NOMO-1 treated with DMSO at 0.1 percent for 48 hours (cell line): ENCODE data around the gene MED31.
"Not testable (repeated sequence)": the region's sequence is repeated elsewhere in the genome, so short reads cannot be mapped to it uniquely, and the experiment has no call there.

Source experiments
- DNase-seq: peaks from one replicate; lab custom pipeline; 2025; ENCODE audit not compliant: unreplicated experiment; lab: John Stamatoyannopoulos, UW

MED31 gene

DNA sequence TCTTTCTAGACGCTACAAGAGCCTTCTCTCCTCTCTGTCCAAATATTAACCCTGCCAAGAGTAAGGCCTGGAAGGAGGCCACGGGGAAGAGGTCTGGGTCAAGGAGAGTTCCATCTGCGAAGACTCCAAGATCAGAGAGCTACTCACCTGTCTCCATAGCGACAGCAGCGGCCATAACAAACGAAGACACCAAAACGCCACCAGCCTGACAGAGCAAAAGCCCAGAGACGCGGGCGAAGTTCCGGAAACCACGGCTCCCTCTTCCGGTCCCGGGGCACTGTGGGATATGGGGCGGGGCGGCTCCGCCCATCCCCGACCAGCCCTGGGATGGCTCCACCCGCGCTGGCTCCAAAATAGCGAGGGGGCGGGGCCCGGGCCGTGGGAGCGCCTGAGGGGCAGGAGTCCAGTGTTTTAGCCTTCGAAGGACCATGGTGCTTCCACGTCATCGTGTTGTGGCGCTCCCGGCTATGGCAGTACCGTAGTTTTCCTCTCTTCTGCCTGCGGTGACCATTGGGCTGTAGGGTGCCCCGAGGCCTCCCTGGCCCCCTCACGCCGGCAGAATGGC is at the start of gene MED31, which contains the start of gene C17orf100:
Gene MED31, minus strand, starts transcription at position 252 of the 565 bp plus-strand sequence. Its CDS starts 77 bp downstream, at position 175.
Gene C17orf100, plus strand, starts transcription at position 409 of the 565 bp plus-strand sequence. Its CDS starts 152 bp downstream, at position 561.
- peak; percentile 92 for DNase-seq

DNA sequence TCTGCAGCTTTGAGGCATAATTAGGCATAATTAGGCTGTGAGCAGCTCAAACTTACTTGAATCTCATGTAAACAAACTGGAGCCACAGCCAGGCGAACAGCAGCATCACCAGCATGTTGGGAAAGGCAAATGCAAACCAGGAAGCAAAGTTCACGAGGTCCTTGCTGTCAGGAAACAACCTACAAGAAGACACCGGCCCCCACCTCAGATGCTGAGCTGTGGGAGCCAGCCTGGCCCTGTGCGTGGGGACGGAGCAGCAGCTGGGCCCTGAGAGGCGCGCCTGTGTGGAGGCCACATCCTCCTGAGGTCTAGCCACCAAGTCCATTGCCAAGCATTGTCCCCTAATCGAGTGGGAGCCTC is 49.5 kb upstream of the MED31 start:
- no peak for DNase-seq

DNA sequence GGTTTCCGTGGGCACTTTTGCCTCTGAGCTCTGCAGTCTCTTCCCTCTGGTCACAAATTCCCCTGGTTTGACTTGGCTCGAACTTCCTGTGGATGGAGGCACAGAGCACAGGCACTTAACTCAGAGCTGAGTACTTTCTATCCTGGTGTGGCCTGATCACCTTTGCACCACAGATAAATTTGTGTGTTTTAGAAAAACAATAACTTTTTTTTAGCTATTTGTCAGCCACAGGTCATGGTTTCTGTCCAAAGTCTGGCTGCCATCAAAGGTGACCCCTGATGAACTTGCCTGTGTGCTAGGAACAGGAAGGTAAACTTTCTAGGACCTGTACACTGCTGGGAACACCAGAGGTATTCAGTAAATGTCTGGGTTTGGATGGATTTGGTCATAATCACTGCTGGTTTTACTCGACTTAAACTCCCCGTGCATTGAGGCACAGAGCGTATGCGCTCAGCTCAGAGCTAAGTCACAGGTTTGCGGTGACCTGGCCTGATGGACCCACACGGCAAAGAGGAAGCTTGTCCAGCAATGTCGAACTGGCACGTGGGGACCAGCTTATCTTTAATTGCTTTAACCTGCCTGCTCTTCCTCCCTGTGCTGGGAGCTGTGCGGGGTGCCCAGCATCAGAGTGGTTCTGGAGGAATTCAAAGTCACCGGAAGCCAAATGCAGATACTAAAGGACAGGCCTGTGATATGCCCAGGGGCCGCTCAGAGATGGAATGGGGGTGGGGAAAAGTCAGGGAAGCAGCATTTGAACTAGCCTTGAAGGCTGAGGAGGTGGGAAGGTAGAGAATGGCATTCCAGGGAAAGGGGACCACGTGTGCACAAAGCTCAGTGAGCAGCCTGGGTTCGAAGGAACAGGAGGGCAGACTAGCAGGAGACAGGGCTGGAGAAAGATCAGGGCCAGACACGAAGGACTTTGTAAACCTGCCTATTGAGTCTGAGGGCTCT is 48.9 kb upstream of the MED31 start:
- DNase-seq = no peak

DNA sequence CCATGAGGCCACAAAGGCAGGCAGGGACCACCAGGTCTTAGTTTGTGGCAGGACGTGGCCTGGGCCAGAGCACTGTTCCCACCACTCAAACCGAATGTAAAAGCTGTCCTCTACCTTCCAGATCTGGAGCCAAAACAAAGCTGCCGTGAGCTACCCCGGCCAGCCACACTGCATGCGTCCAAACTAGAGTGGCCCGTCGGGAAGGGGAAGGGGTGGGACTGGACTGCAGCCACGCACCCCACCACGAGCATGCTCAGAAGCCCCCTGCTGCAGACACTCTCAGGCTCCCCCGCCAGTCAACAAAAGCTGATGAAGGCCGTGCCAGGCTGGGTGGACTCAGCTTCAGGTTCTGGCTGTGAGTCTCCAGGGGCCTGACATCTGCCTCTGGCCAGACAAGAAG is 46.6 kb upstream of the MED31 start:
- no peak for DNase-seq

DNA sequence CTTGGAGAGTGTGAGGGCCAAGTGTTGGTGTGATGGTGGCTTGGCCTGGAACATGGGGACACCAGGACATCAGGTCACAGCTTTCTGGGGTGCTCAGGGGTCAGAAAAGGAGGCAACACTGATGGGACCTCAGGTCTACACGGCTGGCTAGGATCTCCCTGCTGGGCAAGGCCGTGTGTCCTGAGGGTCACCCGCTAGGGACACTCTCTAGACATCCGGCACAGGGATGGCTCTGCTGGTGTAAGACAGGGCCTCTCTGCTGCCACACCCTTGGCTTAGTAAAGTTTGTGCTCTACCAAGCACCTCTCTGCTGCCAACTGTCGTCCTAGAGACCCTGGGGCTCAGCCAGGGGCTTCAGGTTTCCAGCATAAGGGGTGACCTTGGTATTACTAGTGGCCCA is 45.5 kb upstream of the MED31 start:
- DNase-seq = no peak

DNA sequence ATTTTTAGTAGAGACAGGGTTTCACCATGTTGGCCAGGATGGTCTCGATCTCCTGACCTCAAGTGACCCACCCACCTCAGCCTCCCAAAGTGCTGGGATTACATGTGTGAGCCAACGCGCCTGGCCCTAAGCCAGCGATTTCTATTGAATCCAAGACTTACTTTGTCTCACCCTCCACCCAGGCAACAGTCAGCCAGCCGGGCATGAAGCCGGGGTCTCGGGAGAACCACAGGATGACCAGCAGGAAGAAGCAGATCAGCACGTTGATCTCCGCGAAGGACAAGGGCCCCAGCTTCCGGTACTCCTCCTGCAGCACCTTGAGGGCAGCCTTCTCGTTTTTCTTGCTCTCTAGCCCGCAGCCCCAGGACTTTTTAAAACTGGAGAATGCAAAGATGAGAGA is 44.2 kb upstream of the MED31 start:
- no peak for DNase-seq

DNA sequence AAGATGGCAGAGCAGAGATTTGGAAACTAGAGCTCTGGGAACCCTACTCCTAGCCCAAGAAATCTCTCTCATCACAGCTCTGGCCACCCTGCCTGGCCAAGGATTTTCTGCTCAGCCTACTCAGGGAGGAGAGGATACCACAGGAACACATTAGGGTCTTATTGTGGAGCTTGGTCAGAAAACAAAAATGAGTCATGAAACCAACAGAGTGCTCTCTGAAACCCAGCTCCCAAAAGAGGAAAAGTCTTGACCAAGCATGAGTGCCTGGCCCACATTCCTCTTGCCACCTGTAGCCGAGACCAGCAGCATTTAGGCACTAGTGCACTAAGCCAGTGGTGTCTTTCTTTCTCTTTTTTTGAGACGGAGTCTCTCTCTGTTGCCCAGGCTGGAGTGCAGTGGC is 43.6 kb upstream of the MED31 start:
- no peak for DNase-seq

DNA sequence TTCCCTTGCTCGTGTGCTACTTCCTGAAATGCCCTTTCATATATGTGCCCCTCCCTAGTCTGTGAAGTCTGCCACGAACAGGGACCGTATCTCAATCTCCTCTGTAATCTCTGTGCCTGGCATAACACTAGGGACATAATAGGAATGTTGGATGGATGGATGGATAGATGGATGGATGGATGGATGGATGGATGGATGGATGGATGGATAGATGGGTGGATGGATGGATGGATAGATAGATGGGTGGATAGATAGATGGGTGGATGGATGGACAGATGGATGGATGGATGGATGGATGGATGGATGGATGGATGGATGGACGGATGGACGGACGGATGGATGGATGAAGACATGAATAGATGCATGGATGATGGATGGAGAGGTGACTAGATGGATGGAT is 40.6 kb upstream of the MED31 start:
- not testable (repeated sequence) for DNase-seq

DNA sequence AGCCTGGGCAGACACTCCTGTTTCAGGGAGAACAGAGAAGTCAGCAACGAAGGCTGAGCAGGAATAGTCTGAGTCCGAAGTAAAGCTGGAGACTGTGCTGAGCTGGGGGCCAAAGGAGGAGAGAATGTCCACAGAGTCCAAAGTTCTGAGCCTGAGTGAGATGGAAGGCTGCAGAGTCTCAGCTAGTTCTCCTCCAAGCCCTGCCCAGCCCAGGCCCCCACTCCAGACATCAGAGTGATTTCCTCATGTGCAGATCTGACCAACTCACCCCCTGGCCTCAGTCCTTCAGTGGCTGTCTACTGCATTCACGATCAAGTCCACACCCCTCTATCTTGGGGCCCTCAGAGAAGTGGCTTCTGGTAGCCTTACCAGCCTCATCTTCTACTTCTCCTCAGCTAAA is 40.1 kb upstream of the MED31 start:
- no peak for DNase-seq

DNA sequence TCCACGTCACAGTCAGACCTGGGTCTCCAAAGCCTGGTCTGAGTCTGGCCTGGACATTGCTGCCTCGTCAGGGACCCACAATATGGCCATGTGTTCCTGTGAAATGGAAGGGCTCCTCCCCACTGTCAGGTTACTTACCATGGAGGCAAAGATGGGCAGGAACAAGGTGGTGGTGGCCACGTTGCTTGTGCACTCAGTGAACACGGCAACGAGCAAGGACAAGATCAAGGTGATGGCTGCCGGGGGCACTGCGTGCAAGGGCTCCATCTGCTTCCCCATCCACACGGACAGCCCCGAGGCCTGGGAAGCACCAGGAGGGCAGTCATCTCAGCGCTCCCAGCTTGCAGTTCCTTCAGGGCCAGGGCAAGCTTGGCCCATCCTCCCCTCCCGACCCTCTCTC is 39.2 kb upstream of the MED31 start:
- DNase-seq = no peak

DNA sequence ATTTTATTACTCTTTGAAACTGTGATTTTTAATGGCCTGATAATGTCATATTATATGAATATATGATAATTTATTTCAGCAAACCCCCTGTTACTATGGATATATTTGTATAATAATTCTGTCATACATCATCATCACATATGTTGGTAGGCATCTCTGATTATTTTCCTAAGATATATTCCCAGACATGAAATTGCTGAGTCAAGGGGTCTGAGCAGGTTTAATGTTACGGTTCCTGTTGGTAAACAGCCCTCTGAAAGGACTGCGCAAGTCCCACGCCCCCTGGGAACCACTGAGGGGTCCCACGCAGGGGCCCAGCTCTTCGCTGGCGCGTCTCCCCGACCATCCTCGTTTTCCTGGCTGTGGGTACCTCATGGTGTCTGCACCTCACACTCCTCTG is 37.5 kb upstream of the MED31 start:
- no peak for DNase-seq

DNA sequence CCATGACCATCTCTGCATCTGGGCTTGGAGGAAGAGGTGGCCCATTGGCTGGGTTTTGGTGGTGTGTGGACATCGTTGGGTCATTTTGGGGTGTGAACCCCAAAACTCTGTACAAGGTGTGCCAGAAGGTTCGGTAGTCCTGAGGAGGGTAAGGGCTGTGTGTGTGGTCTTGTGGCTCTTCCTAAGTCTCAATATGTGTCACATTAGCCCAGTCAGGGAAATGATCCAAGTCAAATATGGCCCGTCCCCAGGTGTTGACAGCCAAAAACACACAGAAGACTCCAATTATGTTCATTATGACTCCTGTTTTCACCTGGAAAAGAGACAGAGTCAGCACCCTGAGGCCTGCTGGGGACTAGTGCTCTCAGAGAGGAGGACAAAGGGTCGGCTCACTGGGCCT is 34.6 kb upstream of the MED31 start:
- DNase-seq = no peak

DNA sequence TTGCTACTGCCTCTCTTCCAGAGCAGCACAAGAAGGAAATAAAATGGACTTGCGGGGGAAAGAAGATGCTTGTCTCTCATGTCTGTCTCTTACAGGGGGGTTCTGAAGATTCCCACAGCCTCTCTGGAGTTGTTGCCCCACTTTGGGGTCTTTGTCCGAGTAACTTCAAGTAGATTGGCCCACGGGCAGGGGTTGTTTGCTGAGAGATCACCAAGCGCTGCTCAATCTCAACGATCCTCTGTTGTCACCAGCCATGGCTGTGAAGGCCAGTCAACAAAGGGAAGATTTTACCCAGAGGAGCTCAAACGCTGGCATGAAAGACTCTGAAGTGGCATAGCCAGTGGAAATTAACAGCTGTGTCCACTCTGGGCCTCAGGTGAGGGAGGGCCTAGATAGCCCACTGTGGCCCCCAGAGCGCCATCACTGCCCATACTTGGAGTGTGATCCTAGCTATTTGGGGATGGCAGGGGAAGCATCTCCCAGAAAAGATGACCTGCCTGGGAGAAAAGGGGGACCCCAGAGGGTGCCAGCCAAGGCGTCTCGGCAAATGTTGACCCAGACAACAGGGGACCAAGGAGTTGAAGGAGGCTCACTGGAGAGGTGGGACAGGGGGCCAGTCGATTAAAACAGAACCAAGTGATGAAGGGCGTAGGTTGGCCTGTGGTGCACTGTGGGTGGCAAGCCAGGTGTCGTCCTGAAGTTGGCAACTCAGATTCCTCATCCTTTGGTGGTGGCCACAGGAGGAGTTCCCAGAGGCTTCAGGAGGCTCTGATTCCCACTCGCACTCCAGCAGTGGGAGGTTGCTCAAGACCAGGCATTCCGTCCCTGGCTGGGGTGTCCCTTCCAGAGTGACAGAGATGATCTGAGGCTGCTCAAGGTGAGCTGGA is 33.7 kb upstream of the MED31 start:
- no peak for DNase-seq

DNA sequence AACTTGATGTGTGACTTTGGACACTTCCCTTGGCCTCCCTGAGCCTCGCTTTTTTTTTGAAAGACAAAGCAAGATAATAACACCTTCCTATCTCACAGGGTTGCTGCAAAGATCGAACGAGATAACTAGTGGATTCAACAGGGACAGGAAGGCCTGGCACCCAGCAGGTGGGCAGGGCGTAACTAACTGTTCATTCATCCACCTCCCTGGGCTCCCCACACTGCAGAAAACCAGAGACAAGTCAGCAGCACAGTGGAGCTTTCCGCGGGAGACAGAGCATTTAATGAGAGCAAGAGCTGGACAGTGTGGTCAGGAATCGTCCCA is 33.0 kb upstream of the MED31 start:
- DNase-seq = no peak

DNA sequence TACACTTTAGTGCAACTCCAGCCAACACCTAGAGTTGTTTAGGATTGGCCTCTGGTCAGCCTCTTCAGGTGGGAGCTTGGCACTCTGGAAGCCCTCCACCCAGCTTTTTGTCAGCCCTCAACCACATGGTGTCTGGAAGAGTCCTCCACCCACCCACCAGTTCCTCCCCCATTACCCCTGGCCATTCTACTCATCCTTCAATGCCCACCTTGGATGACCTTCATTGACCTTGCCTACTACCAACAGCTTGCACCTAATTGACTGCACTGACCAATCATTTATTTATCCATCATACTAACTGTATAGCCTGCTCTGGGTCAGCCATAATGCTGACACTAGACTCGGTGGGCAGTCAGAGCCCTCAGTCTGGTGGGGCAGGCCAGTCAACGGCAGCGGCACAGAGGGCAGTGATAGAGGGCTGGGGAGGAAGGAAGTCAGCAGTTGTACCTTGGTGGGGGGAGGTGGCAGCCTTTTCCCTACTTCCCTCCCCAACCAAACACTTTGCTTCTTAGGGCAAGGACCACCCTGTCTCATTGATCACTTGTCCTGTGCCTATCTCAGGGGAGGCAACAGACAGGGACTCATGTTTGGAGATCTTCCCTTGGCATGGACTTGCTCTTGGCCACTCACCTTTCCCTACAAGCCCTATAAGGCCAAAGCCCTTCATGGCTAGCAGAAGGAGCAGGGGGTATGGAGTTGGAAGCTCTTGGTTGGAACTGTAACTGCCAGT is 32.5 kb upstream of the MED31 start:
- DNase-seq = no peak

DNA sequence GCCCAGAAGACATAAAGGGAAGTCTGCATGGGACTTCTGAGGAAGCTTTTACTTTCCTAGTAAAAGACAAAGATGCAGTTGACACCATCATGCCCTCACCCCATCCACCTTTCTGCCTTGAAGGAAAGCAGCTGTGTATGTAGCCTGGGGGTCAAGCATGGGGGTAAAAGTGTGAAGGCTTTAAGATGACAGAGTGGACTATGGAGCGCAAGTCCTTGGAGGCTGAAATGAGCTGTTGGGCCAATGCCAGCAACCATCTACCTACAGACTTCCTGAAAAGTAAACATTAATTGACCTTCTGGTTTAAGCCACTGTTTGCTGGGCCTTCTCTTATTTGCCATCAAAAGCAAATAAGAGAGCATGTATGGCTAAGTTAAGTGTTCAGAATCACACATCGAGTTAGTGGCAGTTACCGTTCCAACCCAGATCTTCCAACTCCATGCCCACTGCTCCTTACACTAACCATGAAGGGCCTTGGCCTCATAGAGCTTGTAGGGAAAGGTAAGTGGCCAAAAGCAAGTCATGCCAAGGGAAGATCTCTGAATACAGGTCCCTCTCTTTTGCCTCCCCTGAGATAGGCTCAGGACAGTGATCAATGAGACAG is 31.8 kb upstream of the MED31 start:
- DNase-seq = no peak

DNA sequence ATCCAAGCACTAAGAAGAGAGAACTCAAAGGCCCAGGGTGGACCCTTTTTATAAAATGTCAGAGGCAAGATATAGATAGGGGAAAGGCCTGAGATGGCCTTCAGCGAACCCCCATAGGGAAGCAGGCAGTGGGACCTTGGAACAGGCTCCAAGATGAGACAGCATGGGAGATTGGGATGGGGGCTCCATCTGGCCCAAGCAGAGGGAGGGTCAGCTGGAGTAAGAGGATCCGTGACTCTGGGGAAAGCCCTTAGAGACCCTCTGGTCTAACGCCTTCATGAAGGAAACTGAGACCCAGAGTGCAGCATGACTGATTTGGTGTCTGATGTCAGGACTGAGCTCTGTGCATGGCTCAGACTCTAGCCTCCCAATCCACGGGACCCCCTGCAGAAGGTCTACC is 30.9 kb upstream of the MED31 start:
- no peak for DNase-seq

DNA sequence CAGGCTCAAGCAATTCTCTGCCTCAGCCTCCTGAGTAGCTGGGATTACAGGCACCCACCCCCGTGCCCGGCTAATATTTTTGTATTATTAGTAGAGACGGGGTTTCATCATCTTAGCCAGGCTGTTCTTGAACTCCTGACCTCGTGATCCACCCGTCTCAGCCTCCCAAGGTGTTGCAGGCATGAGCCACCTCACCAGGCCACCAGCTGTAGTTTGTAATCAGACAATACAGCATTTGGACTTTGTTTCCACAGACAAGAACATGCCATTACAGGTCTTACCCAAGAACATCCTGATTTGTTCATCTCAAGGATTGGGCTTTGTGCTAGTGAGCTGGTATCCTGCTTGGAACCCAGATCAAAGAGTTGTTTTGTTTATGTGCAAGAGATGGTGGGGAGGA is 30.3 kb upstream of the MED31 start:
- no peak for DNase-seq

DNA sequence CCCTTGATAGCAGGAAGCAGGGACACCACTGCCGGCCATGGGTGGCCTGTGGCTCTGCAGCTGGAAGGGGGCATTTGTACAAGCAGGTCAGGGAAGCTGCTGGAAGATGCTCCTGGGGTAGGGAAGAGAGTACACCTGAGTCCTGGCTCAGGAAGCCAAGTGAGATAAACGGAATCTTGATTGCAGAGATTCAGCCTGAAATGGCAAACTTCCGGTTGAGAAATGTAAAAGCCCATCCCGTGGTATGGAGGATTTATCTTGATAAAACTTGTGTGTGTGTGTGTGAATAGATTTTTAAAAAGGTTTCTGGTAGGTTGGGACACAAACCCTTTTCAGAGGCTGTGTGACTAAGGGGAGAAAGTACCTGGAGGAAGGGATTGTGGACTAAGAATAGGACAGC is 29.8 kb upstream of the MED31 start:
- DNase-seq = no peak

DNA sequence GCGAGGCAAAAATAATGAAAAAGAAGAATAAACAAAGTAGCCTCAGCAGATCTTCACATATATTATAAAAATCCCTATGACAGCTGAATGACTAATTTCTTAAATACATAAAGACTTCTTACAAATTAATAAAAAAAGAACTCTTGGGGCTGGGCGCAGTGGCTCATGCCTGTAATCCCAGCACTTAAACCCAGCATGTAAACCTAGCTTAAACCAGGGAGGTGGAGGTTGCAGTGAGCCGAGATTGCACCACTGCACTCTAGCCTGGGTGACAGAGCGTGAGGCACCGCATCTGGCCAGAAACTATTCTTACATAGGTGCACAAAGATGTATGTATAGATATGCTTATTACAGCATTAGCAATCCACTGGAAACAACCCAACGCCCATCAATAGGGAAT is 27.8 kb upstream of the MED31 start:
- no peak for DNase-seq

DNA sequence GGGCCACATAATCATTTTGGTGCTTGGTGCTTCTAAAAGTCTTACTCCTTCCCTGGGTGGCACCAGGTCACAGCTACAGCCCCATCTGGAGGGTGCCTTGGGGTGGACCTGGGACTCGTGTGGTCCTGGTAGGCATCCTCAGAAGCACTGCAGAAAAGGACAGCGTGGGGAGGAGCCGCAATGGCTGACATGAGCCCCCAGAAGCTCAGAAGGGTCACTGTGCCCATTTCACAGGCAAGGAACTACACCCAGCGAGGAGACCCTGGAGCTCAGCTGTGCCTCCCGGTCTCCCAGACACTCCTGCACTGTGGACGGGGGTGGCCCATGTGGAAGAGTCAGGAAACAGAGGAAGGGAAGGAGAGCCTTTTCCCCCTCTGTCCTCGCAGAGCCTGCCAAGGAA is 26.5 kb upstream of the MED31 start:
- DNase-seq = no peak
